CD1c-positive myeloid dendritic cell (primary cell): ENCODE results near the gene RAB3IL1.
"Not testable (repeated sequence)": the region's sequence is repeated elsewhere in the genome, so short reads cannot be mapped to it uniquely, and the experiment has no call there.

Experiments
- DNase-seq: peaks from one replicate; pipeline ENCODE4 v3.0.0-alpha.2; 2016; ENCODE audit errors: extremely low spot score

RAB3IL1 gene

DNA sequence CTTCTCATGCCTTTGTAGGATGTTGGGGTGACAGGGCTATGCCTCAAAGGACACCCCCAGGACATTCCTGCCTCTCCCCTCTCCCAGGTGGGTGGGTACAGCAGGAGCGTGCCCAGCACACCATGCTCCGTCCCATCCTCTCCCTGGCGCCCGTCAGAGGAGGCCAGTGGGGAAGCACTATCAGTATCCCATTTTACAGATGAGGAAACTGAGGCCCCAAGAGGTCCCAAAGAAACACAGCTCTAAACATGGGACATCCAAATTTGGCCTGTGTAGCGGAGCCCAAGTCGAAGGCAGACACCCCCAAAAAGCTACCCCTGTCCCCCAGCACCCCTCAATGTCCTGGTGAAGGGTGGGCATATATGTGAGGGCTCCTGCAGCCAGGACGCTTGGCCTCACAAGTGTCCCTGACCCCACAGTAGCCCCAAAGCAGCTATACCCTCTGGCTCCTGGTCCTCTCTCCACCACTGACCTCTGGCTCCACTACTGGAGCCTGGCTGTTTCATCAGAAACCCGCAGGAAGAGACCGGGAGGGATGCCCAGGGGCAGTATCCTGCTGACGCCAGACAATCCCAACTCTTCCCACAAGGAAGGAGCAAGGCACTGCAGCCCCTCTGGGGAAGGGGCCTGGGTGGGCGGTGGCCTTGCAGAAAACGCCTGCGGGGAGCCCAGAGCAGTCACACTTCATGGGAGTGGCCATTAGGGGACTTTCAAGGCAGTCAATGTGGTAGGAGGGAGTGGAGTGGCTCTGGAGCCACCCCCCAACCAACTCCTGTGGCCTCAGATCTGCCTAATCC, 31.4 kb downstream of the RAB3IL1 start:
- no peak for DNase-seq

DNA sequence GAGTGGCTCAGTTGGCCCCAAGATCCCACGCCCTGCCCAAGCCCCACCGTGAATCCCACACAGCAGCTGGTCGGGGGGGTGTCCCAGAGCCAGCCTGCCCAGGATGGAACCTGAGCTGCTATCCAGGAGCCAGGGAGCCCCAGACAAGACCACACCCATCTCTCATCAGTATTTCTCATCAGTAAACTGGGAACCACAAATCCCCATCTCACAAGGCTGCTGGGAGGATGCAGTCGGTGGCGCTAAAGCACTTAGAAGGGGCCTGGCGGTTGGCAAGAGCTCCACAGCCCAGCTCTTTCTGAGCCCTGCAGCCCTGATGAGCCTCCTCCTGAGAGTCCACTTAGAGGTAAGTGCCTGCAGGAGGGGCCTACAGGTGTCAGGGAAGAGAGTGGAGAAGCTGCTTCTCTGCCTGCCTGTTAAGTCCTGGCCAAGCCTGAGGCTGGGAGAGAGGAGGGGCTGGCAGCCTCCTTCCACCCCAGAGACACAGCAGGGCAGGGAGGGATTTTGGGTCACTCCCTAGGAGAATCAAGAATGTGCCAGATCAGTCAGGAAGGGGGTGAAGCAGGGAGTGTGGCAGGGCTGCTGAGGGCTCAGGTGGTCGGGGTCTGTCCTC, 32.1 kb downstream of the RAB3IL1 start:
- no peak for DNase-seq

DNA sequence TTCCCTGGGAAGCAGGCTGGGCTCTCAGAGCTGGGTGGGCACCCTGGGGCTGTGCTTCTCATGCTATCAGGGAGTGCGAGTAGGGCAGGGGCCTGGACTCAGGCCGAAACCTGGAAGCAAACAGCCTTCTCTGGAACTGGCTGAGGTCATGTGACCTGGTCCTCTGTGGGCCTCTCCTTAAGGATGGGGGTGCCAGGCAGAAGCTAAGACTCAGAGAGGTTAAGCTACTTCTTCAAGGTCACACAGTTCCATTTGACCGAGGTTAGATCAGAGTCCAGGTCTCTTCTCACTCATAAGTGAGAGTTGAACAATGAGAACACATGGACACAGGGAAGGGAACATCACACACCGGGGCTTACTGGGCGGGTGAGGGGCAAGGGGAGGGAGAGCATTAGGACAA, 33.4 kb downstream of the RAB3IL1 start:
- DNase-seq = no peak

DNA sequence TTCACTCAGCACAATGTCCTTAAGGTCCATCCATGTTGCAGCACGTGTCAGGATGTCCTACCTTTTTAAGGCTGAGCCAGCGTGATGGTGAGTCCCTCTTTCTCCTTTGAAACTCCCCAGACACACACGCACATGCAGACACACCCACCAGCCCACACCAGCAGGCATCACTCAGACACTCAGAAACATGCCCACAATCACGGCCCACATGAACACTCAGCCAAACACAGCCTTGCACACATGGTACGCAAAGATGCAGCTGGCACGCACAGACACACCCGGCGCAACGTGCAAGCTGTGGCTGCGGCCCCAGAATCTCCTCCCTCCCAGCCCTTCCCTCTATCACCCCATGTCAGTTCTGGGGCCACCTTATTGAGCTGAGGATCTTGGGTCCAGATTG, 34.0 kb downstream of the RAB3IL1 start:
- DNase-seq = no peak

DNA sequence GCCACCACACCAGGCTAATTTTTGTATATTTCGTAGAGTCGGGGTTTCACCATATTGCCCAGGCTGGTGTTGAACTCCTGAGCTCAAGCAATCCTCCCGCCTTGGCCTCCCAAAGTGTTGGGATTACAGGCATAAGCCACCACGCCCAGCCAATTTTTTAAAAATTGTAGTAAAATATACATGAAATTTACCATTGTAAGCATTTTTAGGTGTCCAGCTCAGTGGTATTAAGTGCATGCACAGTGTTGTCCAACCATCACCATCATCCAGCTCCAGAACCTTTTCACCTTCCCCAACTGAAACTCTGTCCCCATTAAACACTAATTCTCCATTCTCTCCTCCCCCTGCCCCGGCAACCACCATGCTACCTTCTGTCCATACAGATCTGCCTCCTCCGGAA, 34.5 kb downstream of the RAB3IL1 start:
- no peak for DNase-seq

DNA sequence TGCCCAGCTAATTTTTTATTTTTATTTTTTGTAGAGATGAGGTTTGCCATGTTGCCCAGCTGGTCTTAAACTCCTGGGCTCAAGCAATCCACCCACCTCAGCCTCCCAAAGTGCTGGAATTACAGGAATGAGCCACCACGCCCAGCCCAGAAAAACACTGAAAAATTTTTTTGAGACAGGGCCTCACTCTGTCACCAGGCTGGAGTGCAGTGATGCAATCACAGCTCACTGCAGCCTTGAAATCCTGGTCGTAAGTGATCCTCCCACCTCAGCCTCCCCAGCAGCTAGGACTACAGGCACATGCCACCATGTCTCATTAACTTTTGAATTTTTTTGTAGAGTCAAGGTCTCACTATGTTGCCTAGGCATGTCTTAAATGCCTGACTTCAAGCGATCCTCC, 35.1 kb downstream of the RAB3IL1 start:
- not testable (repeated sequence) for DNase-seq

DNA sequence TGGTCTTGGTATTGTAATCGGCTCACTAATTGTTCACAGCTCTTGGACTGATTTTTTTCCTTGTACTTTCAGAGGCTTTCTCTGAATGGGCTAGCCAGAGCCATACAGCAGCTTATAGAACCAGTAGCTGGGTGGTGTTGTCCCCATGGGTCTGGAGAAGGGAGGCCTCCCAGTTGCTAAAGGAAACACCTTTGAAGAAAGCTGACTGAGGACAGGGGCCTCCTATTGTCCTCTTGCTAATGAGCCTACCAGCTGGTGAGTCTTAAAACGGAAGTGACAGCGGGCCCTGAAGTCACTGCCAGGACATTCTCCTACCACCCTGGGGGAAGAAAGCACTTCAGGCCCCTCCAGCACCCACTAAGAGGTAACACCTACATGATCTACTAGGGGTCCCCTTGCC, 36.0 kb downstream of the RAB3IL1 start:
- DNase-seq = no peak

DNA sequence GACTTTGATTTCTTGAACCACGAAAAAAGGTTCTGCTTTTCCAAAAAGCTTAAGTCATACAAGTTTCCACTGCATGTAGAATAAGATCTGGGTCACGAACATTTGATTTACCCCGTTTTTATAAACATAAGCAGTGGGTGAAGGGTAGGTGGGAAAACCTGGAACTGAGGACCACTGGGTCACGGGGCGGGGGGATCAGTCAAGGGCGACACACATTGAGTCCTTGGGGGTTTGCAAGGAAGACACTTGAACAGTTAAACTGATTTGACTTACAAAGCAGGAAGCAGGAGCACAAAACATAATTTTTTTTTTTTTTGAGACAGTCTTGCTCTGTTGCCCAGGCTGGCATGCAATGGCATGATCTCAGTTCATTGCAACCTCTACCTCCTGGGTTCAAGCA, 36.9 kb downstream of the RAB3IL1 start:
- no peak for DNase-seq

DNA sequence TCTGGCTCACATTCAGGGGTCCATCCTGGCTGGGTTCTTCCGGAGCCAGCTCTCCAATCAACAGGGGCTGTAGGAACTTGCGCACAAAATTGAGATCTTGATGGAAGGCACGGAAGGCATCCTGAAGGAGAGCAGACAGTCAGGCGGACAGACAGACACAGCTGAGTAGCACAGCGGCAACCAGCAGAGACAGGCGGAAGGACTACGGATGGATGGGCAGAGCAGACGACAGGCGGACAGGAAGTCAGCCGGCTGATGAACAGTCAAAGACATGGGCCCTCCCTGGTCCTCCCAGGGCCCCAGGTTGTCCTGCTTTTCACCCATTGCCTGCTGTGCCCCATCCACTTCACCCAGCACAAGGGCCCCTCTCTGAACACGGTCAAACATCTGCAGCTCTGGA, 37.3 kb downstream of the RAB3IL1 start:
- DNase-seq = no peak

DNA sequence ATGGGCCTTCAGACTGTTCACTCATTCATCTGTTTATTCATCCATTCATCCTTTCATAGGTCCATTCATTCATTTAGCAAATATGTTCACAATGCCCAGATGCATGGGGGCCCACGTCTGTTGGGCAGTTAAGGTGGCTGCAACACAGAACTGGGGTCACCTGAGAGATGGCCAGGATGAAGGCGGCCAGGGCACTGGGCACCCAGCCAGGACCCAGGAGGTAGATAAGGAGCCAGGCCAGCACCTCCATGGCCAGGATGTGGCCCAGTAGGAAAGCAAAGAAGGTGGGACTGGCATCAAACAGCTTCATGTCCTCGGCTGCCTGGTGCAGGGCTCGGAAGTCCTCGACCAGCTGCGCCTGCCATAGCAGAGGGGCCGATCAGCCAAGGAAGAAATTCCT, 38.2 kb downstream of the RAB3IL1 start:
- no peak for DNase-seq

DNA sequence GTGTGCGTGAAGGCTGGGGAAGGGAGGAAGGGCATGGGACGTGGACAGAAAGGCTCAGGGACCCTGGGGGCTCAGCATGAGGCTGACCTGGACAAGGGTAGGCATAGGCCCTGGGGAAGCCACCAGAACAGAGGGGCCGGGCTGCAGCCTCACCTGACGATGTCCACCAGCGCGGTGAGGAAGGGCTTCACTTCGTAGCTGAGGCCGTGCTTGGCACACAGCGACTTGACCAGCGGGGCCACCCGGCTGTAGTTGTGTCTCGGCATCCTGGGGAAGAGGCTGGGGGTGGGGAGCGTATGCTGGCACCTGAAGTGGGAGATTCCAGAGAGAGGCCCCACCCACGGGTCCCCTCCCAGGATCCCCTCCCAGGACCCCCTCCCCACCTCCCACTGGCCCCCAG, 41.7 kb downstream of the RAB3IL1 start:
- no peak for DNase-seq

DNA sequence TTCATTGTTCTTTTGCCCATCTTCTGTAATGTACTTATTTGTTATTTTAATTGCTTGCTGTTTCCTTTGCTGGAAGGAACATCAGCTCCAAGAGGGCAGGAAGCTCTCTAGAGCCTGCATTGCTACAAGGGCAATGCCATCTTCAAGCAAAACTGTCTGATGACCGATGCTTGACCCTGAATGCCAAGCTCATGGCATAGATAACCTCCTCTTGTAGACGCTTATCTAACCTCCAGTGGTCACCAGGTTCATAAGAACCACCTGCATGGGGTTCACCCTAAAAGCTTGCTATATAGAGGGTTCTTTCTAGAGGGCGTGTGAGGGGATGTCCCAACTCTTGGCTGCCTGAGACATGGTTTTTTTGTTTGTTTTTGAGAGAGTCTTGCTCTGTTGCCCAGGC, 42.5 kb downstream of the RAB3IL1 start:
- DNase-seq = no peak

DNA sequence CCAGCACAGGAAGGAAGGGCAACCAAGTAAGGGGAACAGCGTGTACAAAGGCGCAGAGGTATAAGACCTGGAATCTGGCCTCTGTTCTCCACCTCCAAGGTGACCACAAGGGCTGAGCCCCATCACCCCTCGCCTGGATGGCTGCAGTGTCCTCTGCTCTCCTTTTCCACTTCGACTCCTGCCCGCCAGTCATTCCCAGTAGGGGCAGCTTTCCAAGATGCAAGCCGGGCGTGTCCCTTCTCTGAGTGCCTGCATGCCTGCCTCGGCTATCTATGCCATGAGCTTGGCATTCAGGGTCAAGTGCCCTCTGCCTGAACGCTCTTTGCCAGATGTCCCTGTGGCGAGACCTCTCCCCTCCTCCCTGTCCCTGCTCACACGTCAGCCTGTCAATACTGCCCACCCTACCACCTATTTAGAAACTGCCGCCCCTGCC, 43.0 kb downstream of the RAB3IL1 start:
- DNase-seq = no peak

DNA sequence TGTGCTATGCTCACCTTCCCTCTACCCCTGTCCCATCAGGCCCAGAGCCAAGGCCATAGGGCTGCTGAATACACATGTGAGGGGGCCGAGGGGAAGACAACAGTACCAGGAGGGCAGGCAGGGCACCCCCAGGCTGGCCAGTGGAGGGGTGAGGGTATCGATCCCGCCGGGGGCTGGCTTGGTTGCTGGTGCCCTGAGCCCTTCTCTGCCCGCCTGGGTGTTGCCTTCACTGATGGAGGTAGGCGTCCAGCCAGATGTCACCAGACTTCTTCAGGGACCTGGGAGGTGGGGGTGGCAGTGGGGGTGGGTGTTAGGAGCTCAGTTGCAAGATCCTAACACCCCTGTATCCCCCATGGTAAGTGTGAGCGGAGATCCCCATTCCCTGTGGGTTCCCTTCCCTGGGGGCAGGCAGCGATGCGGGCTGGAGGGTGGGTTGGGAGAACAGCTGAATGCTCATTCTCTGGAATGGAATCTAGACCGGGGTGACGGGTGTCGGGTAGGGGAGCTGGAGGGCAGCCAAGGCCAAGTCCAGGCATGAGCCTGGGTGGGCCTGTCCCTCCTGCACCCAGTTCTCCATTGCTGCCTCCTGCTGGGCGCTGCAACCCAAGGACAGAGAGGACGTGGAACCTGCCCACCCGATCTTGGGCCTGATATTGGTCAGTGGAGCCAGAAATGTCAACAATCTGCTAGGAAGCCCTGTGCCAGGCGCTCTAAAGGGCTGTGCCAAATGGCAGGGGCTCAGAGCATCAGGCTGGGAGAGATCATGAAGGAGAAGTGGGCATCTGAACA, 43.6 kb downstream of the RAB3IL1 start:
- no peak for DNase-seq

DNA sequence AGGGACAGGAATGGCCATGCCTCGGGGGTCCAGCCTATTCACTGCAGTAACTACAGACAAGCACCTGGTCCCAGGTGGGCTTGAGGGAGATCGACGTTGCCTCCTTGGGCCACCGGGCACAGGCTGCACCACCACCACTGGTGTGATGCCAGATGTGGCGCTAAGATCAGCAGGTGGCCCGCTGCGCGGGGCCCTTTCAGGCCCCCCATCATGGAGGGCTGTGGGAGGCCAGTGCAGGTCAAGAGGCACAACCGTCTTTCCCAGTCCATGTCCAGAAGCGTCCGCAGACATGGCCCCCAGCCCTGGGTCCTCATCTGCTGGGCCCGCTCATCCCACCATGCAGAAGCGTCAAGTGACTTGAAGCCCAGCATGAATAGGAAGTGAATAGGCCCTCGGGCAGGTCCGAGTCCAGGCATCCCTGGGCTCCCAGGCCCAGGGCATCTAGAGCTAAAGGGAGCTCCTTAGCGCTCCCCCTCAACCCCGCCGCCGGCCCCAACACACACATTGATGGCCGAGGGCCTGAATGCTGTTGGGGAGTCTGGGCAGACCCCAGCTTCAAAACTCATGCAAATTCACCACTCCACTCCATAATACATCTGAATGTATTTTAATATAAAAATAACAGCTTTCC, 44.3 kb downstream of the RAB3IL1 start:
- no peak for DNase-seq

DNA sequence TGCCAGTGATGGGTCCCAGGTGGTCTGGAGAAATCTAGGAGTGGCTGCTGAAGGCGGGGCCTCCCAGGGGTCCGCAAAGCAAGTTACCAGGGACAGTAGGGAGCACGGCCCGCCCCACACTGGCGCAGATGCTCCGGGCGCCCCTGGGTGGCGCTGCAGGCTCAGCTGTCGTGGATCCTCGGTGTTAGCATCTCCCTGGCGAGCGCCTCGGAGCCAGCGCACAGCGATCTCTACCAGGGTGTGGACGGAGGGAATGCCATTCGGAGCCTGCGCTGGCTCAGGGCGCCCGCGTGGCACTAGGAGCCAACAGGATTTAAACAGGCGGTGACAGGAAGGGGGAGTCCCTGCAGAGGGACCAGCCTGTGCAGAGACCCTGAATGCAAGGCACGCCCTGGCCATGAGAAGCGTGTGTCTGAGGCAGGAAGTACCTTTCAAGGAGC, 46.2 kb downstream of the RAB3IL1 start:
- DNase-seq = peak; percentile 73

DNA sequence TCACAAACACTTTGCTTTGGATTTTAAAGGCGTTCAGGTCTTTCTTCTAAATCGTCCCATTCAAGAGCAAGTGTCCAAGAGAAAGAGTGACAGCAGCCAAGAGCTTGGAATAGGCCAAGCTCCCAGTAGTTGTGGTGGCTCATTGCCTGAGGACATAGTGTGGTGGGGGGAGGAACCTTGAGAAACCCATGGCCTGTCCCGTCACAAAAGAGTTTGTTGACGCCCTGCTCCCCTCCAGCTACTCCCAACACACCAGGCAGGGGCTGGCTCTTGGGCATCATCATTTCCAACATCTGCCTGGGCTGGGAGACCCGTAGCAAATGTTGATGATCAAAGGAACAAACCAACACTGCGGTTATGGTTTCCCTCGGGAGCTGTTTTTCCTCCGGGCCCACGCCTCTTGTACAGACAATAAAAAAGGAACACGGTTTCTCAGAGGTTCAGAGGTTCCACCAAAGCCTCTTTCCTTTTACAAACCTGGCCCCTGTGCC, 46.8 kb downstream of the RAB3IL1 start:
- DNase-seq = no peak

DNA sequence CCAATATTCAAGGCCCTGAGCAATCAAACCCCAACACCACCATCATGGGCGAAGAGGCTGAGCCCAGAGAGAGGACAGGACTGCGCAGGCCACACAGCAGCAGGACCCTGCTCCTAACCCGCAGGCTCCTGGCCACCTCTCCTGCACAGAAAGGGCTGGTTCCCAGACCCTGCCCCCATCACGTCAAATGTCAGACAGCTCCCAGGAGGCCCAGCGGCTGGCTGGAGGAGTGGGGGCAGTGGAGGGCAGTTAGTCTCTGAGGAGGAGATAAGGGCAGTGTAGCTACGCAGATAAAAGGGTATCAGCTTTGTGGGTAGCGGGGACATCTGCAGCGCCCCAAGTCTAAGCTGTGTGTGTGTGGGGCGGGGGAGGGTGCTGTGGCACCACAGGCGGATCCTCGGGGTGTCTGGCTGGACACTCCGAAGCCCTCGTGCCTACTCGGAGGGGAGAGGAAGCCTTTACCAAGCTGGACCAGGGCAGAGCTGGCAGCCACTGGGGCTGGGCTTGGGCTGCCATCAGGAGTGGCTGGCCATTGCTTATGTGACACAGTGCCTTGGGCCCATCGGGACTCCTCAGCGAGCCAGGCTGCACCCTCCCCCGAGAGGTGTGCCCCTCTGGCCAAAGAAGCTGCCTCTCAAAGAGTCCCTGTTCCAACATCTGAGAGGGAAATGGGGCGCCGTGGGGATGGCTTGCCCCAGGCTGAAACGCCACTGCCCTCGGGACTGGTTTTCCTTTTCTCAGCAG, 47.5 kb downstream of the RAB3IL1 start:
- DNase-seq = no peak

DNA sequence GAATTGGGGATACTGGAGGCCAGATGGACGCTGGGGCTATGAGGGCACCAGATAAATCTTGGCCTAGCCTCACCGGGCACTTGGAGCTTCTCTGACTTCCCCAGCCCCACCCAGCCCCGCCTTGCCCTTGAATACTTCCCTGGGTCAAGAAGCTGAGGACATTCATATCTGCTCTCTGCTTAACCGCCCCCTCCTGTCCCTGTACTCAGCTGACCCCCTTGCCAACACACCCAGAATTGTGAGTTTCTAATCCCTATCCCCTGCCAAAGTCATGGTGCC, 48.0 kb downstream of the RAB3IL1 start:
- no peak for DNase-seq

DNA sequence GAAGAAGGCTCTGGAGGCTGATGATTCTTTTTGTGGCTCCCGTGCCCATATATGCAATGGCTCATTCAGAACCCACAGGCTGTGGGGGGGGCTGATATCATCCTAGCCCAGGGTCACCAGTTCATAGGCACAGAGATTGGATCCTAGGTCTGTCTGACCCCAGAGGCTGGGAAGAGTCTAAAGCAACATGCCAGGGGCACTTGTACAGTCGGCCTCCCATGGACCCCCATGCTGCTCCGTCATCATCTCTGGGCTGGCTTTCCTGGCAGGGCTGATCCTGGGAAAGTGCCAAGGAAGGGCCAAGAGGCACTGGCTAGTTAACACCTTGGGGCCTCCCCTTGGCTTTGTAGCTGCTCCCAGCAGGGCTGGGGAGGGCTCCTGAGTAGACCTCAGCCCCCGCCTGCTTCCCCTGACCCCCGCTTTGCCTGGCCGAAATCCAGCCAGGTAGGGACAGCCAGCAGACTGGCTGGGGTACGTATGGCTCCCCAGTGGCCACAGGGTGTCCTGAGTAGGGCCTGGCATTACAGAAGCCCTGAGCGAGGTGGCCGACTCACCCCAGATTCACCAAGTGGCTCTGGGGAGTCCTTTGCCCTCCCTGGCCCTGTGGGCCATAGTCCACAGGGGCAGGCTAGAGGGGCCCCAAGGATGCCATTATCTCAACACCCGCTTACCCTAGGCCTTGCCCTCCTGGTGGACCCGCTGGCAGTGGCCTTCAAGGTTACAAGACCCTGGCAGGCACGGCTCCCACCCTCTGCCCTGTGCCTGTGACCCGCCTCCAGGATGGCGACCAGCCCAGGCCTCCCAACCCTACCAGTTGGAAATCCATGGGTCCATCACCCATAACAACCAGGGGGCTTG, 48.6 kb downstream of the RAB3IL1 start:
- no peak for DNase-seq

DNA sequence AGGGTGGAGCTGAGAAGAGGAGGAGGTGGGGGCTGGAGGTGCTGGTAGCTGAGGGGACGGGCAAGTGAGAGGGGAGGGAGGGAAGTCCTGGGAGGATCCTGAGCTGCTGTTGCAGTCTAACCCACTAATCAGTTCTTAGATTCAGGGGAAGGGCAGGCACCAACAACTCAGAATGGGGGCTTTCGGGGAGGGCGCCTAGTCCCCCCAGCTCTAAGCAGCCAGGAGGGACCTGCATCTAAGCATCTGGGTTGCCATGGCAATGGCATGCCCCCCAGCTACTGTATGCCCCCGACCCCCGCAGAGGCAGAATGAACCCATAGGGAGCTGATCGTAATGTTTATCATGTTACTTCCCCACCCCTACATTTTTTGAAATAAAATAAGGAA, 50.4 kb downstream of the RAB3IL1 start:
- DNase-seq = no peak
